GM12874 (cell line): Measurements from ENCODE around the gene LY6G6F.

ENCODE experiments used
- CTCF ChIP-seq: IDR thresholded peaks from 2 replicates; pipeline ENCODE4 v1.5.1; 2011; ENCODE audit warnings: low read depth, mild to moderate bottlenecking, control low read depth, low read length, moderate library complexity; ENCODE audit not compliant: insufficient read depth

The LY6G6F gene

DNA sequence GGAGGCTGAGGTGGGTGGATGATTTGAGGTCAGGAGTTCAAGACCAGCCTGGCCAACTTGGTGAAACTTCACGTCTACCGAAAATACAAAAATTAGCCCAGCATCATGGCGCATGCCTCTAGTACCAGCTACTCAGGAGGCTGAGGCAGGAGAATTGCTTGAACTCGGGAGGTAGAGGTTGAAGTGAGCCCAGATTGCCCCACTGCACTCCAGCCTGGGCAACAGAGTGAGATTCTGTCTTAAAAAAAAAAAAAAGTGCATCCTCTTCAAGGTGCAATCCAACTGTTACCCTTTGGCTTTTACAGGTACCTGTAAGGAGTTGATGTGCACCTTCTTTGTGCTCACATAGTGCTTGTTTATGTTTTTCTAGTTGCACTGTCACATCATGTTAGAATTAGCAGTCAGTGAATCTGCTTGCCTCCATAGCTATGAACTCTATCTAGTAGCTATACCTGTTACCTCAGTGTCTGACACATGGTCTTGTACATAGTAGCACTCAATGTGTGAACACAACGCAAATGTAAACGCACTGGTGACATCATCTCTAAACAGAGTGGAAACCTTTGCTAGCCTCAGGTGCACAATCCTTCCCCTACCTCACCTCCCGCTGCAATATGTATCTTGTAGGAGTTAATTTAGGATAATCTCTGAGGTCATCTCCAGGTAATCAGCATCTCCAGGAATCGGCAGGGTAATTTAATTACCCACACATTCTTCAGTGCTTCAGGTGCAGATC, 42.8 kb downstream of the LY6G6F start:
- TF ChIP-seq CTCF = no peak

GRCh38 chr6:31750411-31751022, 43.9 kb downstream of the LY6G6F start:
- TF ChIP-seq CTCF = no peak

DNA sequence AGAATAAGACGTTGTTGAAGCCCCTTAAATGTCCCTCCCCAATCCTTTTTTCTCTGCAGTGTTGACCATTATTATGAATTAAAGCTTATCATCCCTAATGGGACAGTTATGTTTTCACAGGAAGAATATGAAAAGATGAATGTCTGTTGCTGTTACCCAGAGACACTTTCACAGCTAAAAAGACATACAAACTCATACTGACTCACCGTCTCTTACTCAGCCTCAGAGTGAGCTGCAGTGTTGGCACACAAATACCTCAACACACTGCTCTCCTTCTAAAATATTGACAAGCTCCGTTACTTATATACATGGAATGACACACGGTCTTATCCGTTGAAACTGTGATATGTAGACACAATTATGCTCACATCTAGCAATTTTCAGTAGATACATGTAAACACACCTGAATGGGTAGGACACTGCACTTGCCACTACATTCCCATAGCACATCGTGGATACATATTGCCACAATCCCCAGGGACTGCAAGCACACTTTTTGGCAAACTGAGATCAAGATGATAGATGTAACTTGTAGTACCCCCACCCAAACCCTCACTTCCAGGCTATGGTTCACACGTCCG, 46.2 kb downstream of the LY6G6F start:
- TF ChIP-seq CTCF = no peak

DNA sequence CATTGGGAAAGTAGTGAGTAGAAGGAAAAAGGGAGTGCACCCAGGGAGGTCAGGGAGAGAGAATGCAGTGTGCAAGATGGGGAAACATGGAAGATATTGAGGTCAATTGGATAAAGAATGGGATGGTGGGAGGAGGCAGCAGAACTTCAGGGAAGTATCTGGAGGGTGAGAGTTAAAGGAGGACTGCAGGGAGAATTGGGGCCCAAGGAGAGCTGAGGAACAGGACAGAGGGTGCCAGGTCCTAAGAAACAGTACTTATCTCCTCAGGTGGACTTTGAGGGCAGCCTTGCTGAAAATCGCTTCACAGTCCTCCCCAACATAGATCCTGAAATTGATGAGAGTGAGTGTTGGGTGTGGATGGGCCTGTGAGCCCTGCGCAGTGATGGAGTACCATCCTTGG, 51.6 kb downstream of the LY6G6F start:
- no peak for TF ChIP-seq CTCF
